Parathyroid adenoma (tissue), 2 donors: ENCODE results near the gene DUSP16.

Experiments used
- H2AFZ ChIP-seq: fragments of 300-600 bp; sonication (generic); one replicate; pipeline ENCODE4 v1.7.0; 2017; ENCODE audit warnings: antibody characterized with exemption, mild to moderate bottlenecking
- H3K27ac ChIP-seq: fragments of 300-600 bp; sonication (generic); one replicate; pipeline ENCODE4 v1.7.0; 2017
- H3K27me3 ChIP-seq: fragments of 300-600 bp; sonication (generic); one replicate; pipeline ENCODE4 v1.7.0; 2017; ENCODE audit warnings: low read length; ENCODE audit not compliant: control insufficient read depth, insufficient read depth
- H3K36me3 ChIP-seq: fragments of 300-600 bp; sonication (generic); one replicate; pipeline ENCODE4 v1.7.0; 2017; ENCODE audit warnings: low read length; ENCODE audit not compliant: control insufficient read depth, insufficient read depth
- H3K4me1 ChIP-seq: fragments of 300-600 bp; sonication (generic); one replicate; pipeline ENCODE4 v1.7.0; 2017; ENCODE audit warnings: control low read depth
- H3K4me2 ChIP-seq: fragments of 300-600 bp; sonication (generic); one replicate; pipeline ENCODE4 v1.7.0; 2017; ENCODE audit warnings: low read length
- H3K4me3 ChIP-seq: fragments of 300-600 bp; sonication (generic); one replicate; pipeline ENCODE4 v1.7.0; 2017; ENCODE audit warnings: low read depth, low read length
- H3K79me2 ChIP-seq: fragments of 300-600 bp; sonication (generic); one replicate; pipeline ENCODE4 v1.7.0; 2017; ENCODE audit warnings: control low read depth
- H3K9ac ChIP-seq: fragments of 300-600 bp; sonication (generic); one replicate; pipeline ENCODE4 v1.7.0; 2017; ENCODE audit warnings: mild to moderate bottlenecking
- H3K9me3 ChIP-seq: fragments of 300-600 bp; sonication (generic); one replicate; pipeline ENCODE4 v1.7.0; 2017; ENCODE audit warnings: low read length; ENCODE audit not compliant: control insufficient read depth
- CTCF ChIP-seq: fragments of 300-600 bp; sonication (generic); IDR thresholded peaks from one replicate; pipeline ENCODE4 v1.7.0; 2017; ENCODE audit warnings: antibody characterized with exemption, mild to moderate bottlenecking
- donor health status: primary hyperparathyroidism.

DUSP16 gene

GRCh38 chr12:12428047-12428446 lies 134.6 kb downstream of the DUSP16 start:
- no peak overlapping the region for H3K9ac ChIP-seq
- no peaks in the 10 kb centered on the region for H3K4me1 ChIP-seq
- H3K27ac ChIP-seq = no peak overlapping the region
- no peak overlapping the region for H3K4me2 ChIP-seq
- peaks cover 16% of the 10 kb centered on the region for H3K79me2 ChIP-seq
- no peaks in the 10 kb centered on the region for H3K36me3 ChIP-seq
- no peaks in the 10 kb centered on the region for H3K9me3 ChIP-seq
- H3K27me3 ChIP-seq = no peaks in the 10 kb centered on the region
- H2AFZ ChIP-seq = no peak overlapping the region
- TF ChIP-seq CTCF = no peak
- H3K4me3 ChIP-seq = no peak overlapping the region

- Histone ChIP-seq H3K9ac (no peak overlapping the region), H3K79me2 (peaks cover 16% of the 10 kb centered on the region), H3K9me3 (no peaks in the 10 kb centered on the region), H3K4me1 (no peaks in the 10 kb centered on the region), H2AFZ (no peak overlapping the region), H3K27ac (no peak overlapping the region), H3K27me3 (no peaks in the 10 kb centered on the region), H3K36me3 (no peaks in the 10 kb centered on the region), H3K4me3 (no peak overlapping the region), H3K4me2 (no peak overlapping the region)
- no peak for TF ChIP-seq CTCF
These were observed 135.1 kb downstream of the DUSP16 start for GRCh38 chr12:12427568-12427967.

- no peak overlapping the region for H3K4me2 ChIP-seq
- no peak overlapping the region for H3K4me3 ChIP-seq
- H3K9ac ChIP-seq = no peak overlapping the region
- no peak overlapping the region for H3K27ac ChIP-seq
- H3K4me1 ChIP-seq = no peaks in the 10 kb centered on the region
- no peaks in the 10 kb centered on the region for H3K9me3 ChIP-seq
- no peak overlapping the region for H2AFZ ChIP-seq
- TF ChIP-seq CTCF = no peak
- H3K36me3 ChIP-seq = no peaks in the 10 kb centered on the region
- no peaks in the 10 kb centered on the region for H3K27me3 ChIP-seq
- H3K79me2 ChIP-seq = peaks cover 16% of the 10 kb centered on the region
These were observed 137.0 kb downstream of the DUSP16 start for GRCh38 chr12:12425616-12426015.

- Histone ChIP-seq H3K36me3 (no peaks in the 10 kb centered on the region), H3K9ac (no peak overlapping the region), H3K4me2 (no peak overlapping the region), H2AFZ (no peak overlapping the region), H3K27ac (no peak overlapping the region), H3K79me2 (peaks cover 16% of the 10 kb centered on the region), H3K4me1 (no peaks in the 10 kb centered on the region), H3K9me3 (no peaks in the 10 kb centered on the region), H3K27me3 (no peaks in the 10 kb centered on the region), H3K4me3 (no peak overlapping the region)
- TF ChIP-seq CTCF = no peak
These were observed 137.7 kb downstream of the DUSP16 start for GRCh38 chr12:12425001-12425400.
